Measurements from ENCODE around the gene RASSF1. TPM values are rescaled to one million over a fixed set of nuclear protein-coding genes. Genes with fewer than 3 reads are reported as not detected.

Gene RASSF1
- total and polyA plus RNA-seq, 2 of the 13 experiments (the other 11 are each of a cell fraction or from before 2014, with no cell fraction given), result 10.2 to 27.5 TPM

GRCh38 chr3:50292159-50293078 lies 48.2 kb downstream of the RASSF1 start, which contains the start of gene IFRD2 (continued):
- TF ChIP-seq CSRNP1 (CRISPR knock-in tag; IDR thresholded peaks at IDR 0.05), result no peak
- 0 out of 2 replicates have a peak, but pooled peaks have one; percentile 9 for TF ChIP-seq BCL6 (CRISPR knock-in tag; IDR thresholded peaks at IDR 0.05)
- peak; percentile 65; the same call in 1 of the 2 replicates for TF ChIP-seq ZNF709 (CRISPR knock-in tag; IDR thresholded peaks at IDR 0.05)
- TF ChIP-seq XRCC5 (optimal IDR thresholded peaks at IDR 0.05; ENCODE audit: low read length), result peak; percentile 86
- no peak for TF ChIP-seq ISL2 (CRISPR knock-in tag; IDR thresholded peaks at IDR 0.05)
- peak; percentile 90 for TF ChIP-seq FOXK1 (CRISPR knock-in tag; IDR thresholded peaks at IDR 0.05; ENCODE audit: borderline replicate concordance, low read depth)
- TF ChIP-seq THAP11 (CRISPR knock-in tag; IDR thresholded peaks at IDR 0.05), result peak; percentile 98
- no peak for TF ChIP-seq ZNF234 (CRISPR knock-in tag; conservative IDR thresholded peaks at IDR 0.05)
- TF ChIP-seq ZNF850 (CRISPR knock-in tag; conservative IDR thresholded peaks at IDR 0.05), result no peak
- TF ChIP-seq SIN3A (IDR thresholded peaks at IDR 0.05; ENCODE audit: borderline replicate concordance, low read depth, low read length), result peak; percentile 70; the same call in 1 of the 2 replicates
- no peak; the same call in 1 of the 2 replicates for TF ChIP-seq BATF2 (CRISPR knock-in tag; IDR thresholded peaks at IDR 0.05)
- peak; percentile 47; the same call in 1 of the 2 replicates for TF ChIP-seq RFXANK (CRISPR knock-in tag; IDR thresholded peaks at IDR 0.05)
- TF ChIP-seq SP2 (CRISPR knock-in tag; IDR thresholded peaks at IDR 0.05), result peak; percentile 57
- peak; percentile 94; the same call in 1 of the 2 replicates for TF ChIP-seq E2F2 (CRISPR knock-in tag; IDR thresholded peaks at IDR 0.05; ENCODE audit: borderline replicate concordance)
- no peak; the same call in 1 of the 2 replicates for TF ChIP-seq ZNF614 (CRISPR knock-in tag; IDR thresholded peaks at IDR 0.05; ENCODE audit: borderline replicate concordance)
- TF ChIP-seq KDM1A (CRISPR knock-in tag; IDR thresholded peaks at IDR 0.05), result no peak
- peak; percentile 89 for TF ChIP-seq CBFB (CRISPR knock-in tag; IDR thresholded peaks at IDR 0.05)
- peak; percentile 78; the same call in 1 of the 2 replicates for TF ChIP-seq ZFY (CRISPR knock-in tag; IDR thresholded peaks at IDR 0.05)
- peak; percentile 79 for TF ChIP-seq SKI (IDR thresholded peaks at IDR 0.05; ENCODE audit: partially characterized antibody)
- peak; percentile 35; the same call in 1 of the 2 replicates for TF ChIP-seq ZNF510 (CRISPR knock-in tag; IDR thresholded peaks at IDR 0.05; ENCODE audit: low read depth)
- no peak for TF ChIP-seq NFRKB (IDR thresholded peaks at IDR 0.05)
- TF ChIP-seq HDAC6 (IDR thresholded peaks at IDR 0.05; ENCODE audit: low read depth, low read length), result no peak
- TF ChIP-seq MIER3 (CRISPR knock-in tag; IDR thresholded peaks at IDR 0.05; ENCODE audit: borderline replicate concordance), result peak; percentile 63; the same call in 1 of the 2 replicates
- TF ChIP-seq PPARG (CRISPR knock-in tag; conservative IDR thresholded peaks at IDR 0.05), result 0 out of 2 replicates have a peak, but pooled peaks have one; percentile 45
- TF ChIP-seq ZNF343 (CRISPR knock-in tag; IDR thresholded peaks at IDR 0.05), result no peak
- TF ChIP-seq ZNF24 (IDR thresholded peaks at IDR 0.05), result no peak
- TF ChIP-seq TEAD3 (CRISPR knock-in tag; optimal IDR thresholded peaks at IDR 0.05; ENCODE audit: borderline replicate concordance), result peak; percentile 67
- peak; percentile 57 for TF ChIP-seq HNRNPLL (IDR thresholded peaks at IDR 0.05; ENCODE audit: low read depth, low read length, poor library complexity, severe bottlenecking)
- TF ChIP-seq SETDB1 (CRISPR knock-in tag; IDR thresholded peaks at IDR 0.05; ENCODE audit: borderline replicate concordance), result no peak
